Parathyroid adenoma (tissue), 2 donors: ENCODE data around the gene SP1.
"Not testable (repeated sequence)": the region's sequence is repeated elsewhere in the genome, so short reads cannot be mapped to it uniquely, and the experiment has no call there.

Source experiments
- H2AFZ ChIP-seq: fragments of 300-600 bp; sonication (generic); one replicate; pipeline ENCODE4 v1.7.0; 2017; ENCODE audit warnings: antibody characterized with exemption, mild to moderate bottlenecking
- H3K27ac ChIP-seq: fragments of 300-600 bp; sonication (generic); one replicate; pipeline ENCODE4 v1.7.0; 2017
- H3K27me3 ChIP-seq: fragments of 300-600 bp; sonication (generic); one replicate; pipeline ENCODE4 v1.7.0; 2017; ENCODE audit warnings: low read length; ENCODE audit not compliant: control insufficient read depth, insufficient read depth
- H3K36me3 ChIP-seq: fragments of 300-600 bp; sonication (generic); one replicate; pipeline ENCODE4 v1.7.0; 2017; ENCODE audit warnings: low read length; ENCODE audit not compliant: control insufficient read depth, insufficient read depth
- H3K4me1 ChIP-seq: fragments of 300-600 bp; sonication (generic); one replicate; pipeline ENCODE4 v1.7.0; 2017; ENCODE audit warnings: control low read depth
- H3K4me2 ChIP-seq: fragments of 300-600 bp; sonication (generic); one replicate; pipeline ENCODE4 v1.7.0; 2017; ENCODE audit warnings: low read length
- H3K4me3 ChIP-seq: fragments of 300-600 bp; sonication (generic); one replicate; pipeline ENCODE4 v1.7.0; 2017; ENCODE audit warnings: low read depth, low read length
- H3K79me2 ChIP-seq: fragments of 300-600 bp; sonication (generic); one replicate; pipeline ENCODE4 v1.7.0; 2017; ENCODE audit warnings: control low read depth
- H3K9ac ChIP-seq: fragments of 300-600 bp; sonication (generic); one replicate; pipeline ENCODE4 v1.7.0; 2017; ENCODE audit warnings: mild to moderate bottlenecking
- H3K9me3 ChIP-seq: fragments of 300-600 bp; sonication (generic); one replicate; pipeline ENCODE4 v1.7.0; 2017; ENCODE audit warnings: low read length; ENCODE audit not compliant: control insufficient read depth
- CTCF ChIP-seq: fragments of 300-600 bp; sonication (generic); IDR thresholded peaks from one replicate; pipeline ENCODE4 v1.7.0; 2017; ENCODE audit warnings: antibody characterized with exemption, mild to moderate bottlenecking
- donor health status: primary hyperparathyroidism.

SP1 gene

GRCh38 chr12:53418221-53418620 lies 38.2 kb downstream of the SP1 start:
- Histone ChIP-seq H3K36me3 (no peaks in the 10 kb centered on the region), H3K9me3 (no peaks in the 10 kb centered on the region), H3K4me3 (no peak overlapping the region), H3K79me2 (no peaks in the 10 kb centered on the region), H3K4me2 (no peak overlapping the region), H3K27me3 (no peaks in the 10 kb centered on the region), H3K27ac (no peak overlapping the region), H2AFZ (no peak overlapping the region), H3K9ac (no peak overlapping the region), H3K4me1 (peaks cover 5% of the 10 kb centered on the region)
- TF ChIP-seq CTCF: no peak

- H3K4me2 ChIP-seq: no peak overlapping the region
- H3K27ac ChIP-seq: no peak overlapping the region
- no peaks in the 10 kb centered on the region for H3K36me3 ChIP-seq
- H3K9ac ChIP-seq: no peak overlapping the region
- H3K4me1 ChIP-seq: peaks cover 5% of the 10 kb centered on the region
- H3K9me3 ChIP-seq: no peaks in the 10 kb centered on the region
- no peaks in the 10 kb centered on the region for H3K79me2 ChIP-seq
- no peak for TF ChIP-seq CTCF
- no peaks in the 10 kb centered on the region for H3K27me3 ChIP-seq
- H2AFZ ChIP-seq: no peak overlapping the region
- no peak overlapping the region for H3K4me3 ChIP-seq
Observed at GRCh38 chr12:53419756-53420155, 39.8 kb downstream of the SP1 start.

- H3K79me2 ChIP-seq, H3K4me1 ChIP-seq, H3K27me3 ChIP-seq, H3K9ac ChIP-seq, H3K36me3 ChIP-seq, H3K9me3 ChIP-seq, H3K4me2 ChIP-seq, H3K4me3 ChIP-seq, H2AFZ ChIP-seq, H3K27ac ChIP-seq: not testable (repeated sequence)
Observed at GRCh38 chr12:53422247-53422646, 42.3 kb downstream of the SP1 start.

GRCh38 chr12:53423597-53423996 lies 43.6 kb downstream of the SP1 start, which contains the start of gene AMHR2:
TSS of gene AMHR2 (plus strand) at chr12:53423855. CDS start at chr12:53423935, 80 bp downstream.
- Histone ChIP-seq H2AFZ (no peak within 1 kb of the TSS), H3K36me3 (no peaks in the 10 kb centered on the region), H3K4me1 (no peaks in the 10 kb centered on the region), H3K4me3 (no peak within 1 kb of the TSS), H3K27me3 (no peaks in the 10 kb centered on the region), H3K9me3 (no peaks in the 10 kb centered on the region), H3K4me2 (no peak within 1 kb of the TSS), H3K9ac (no peak within 1 kb of the TSS), H3K27ac (no peak within 1 kb of the TSS), H3K79me2 (no peaks in the 10 kb centered on the region)
- TF ChIP-seq CTCF: no peak

GRCh38 chr12:53424626-53425514 lies 44.9 kb downstream of the SP1 start:
- H3K36me3 ChIP-seq: no peaks in the 10 kb centered on the region
- H3K27me3 ChIP-seq: no peaks in the 10 kb centered on the region
- H3K79me2 ChIP-seq: no peaks in the 10 kb centered on the region
- no peak overlapping the region for H3K27ac ChIP-seq
- no peak overlapping the region for H3K9ac ChIP-seq
- H3K4me3 ChIP-seq: no peak overlapping the region
- no peak overlapping the region for H3K4me2 ChIP-seq
- H3K4me1 ChIP-seq: no peaks in the 10 kb centered on the region
- H2AFZ ChIP-seq: no peak overlapping the region
- H3K9me3 ChIP-seq: no peaks in the 10 kb centered on the region
- TF ChIP-seq CTCF: no peak
